ENCODE measurements around the gene GDE1.
A peak's percentile ranks its signal among the peaks of the same experiment; 100 is the strongest.

Gene GDE1

GRCh38 chr16:19555938-19556771, 34.3 kb upstream of the GDE1 start:
- peak; percentile 48 for DNase-seq
- TF ChIP-seq EZH2 (IDR thresholded peaks at IDR 0.05; ENCODE audit: borderline replicate concordance, low read depth, low read length, severe bottlenecking), result no peak
- TF ChIP-seq, protein P1, sequence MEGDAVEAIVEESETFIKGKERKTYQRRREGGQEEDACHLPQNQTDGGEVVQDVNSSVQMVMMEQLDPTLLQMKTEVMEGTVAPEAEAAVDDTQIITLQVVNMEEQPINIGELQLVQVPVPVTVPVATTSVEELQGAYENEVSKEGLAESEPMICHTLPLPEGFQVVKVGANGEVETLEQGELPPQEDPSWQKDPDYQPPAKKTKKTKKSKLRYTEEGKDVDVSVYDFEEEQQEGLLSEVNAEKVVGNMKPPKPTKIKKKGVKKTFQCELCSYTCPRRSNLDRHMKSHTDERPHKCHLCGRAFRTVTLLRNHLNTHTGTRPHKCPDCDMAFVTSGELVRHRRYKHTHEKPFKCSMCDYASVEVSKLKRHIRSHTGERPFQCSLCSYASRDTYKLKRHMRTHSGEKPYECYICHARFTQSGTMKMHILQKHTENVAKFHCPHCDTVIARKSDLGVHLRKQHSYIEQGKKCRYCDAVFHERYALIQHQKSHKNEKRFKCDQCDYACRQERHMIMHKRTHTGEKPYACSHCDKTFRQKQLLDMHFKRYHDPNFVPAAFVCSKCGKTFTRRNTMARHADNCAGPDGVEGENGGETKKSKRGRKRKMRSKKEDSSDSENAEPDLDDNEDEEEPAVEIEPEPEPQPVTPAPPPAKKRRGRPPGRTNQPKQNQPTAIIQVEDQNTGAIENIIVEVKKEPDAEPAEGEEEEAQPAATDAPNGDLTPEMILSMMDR (IDR thresholded peaks at IDR 0.05; ENCODE audit: borderline replicate concordance, extremely low read depth, low read length, poor library complexity, severe bottlenecking), result peak; percentile 33
- H2AFZ ChIP-seq (ENCODE audit: low read depth, low read length), result peak overlapping the region; percentile 91
- peak overlapping the region; percentile 72 for H3K9ac ChIP-seq (ENCODE audit: low read depth, low read length)
- H3K9me3 ChIP-seq (ENCODE audit: insufficient read depth, low read length, severe bottlenecking), result no peaks in the 10 kb centered on the region
- peak overlapping the region; percentile 86 for H3K27ac ChIP-seq (ENCODE audit: low read length)
- H3K79me2 ChIP-seq (ENCODE audit: insufficient read depth, low read length), result peaks cover 23% of the 10 kb centered on the region; the same call in 1 of the 2 replicates
- H3K4me1 ChIP-seq (ENCODE audit: insufficient read depth, low read length), result peaks cover 31% of the 10 kb centered on the region
- no peaks in the 10 kb centered on the region for H4K20me1 ChIP-seq (ENCODE audit: insufficient read depth, low read length)
- no peak for ATAC-seq (ENCODE audit: insufficient read depth, low read depth)
- peaks cover 10% of the 10 kb centered on the region; the same call in 1 of the 2 replicates for H3K36me3 ChIP-seq (ENCODE audit: insufficient read depth, low read length)
- no peaks in the 10 kb centered on the region for H3K27me3 ChIP-seq (ENCODE audit: insufficient read depth, low read length, poor library complexity)
- H3K4me2 ChIP-seq (ENCODE audit: insufficient read depth, low read length), result peak overlapping the region; percentile 69
- H3K4me3 ChIP-seq (ENCODE audit: low read depth in 1 of 2, low read length in 2 of 2), result peak overlapping the region; percentile 81 to 82; a peak in 3 of 4 replicates

DNA sequence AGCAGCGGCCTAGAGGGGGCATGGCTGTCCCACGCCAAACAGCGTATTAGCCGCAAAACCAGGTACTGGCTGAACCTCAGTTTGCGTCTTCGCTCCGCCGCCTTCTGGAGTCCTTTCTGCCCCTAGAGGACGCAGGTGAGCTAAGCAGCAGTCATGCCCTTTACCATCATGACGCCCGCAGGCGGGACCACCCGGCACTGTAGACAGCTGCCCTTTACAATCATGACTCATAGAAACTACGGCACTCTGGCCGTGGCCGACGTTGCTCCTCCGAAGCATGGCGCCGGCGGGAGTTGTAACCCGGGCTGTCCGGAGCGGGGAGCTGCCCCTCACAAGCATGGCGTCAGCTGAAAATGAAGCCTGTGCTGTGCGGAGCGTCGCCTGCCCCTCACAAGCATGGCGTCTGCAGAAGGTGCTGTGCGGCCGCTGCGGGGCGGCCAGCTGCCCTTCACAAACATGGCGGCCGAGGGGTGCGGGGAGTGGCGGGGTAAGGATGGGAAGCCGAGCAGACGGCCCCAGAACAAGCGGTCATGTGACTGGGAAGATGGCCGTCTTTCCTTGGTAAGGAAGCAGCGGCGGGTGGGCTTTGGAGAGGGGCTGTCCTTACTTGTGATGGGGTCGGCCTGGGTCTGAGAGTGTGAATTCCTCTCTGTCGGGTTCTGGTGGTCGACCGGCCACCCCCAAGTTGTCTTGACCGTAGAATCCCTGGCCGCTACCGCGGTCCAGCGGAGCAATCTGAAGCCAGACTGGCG, 33.5 kb upstream of the GDE1 start, which contains the start of gene VPS35L:
TSS of gene VPS35L (plus strand) at position 518 of the 752 bp plus-strand sequence. CDS start at position 545, 27 bp downstream.
- TF ChIP-seq EZH2 (IDR thresholded peaks at IDR 0.05; ENCODE audit: borderline replicate concordance, low read depth, low read length, severe bottlenecking), result no peak
- TF ChIP-seq, protein P1 (IDR thresholded peaks at IDR 0.05; ENCODE audit: borderline replicate concordance, extremely low read depth, low read length, poor library complexity, severe bottlenecking), result peak; percentile 85
- peak within 1 kb of the TSS; percentile 91 for H2AFZ ChIP-seq (ENCODE audit: low read depth, low read length)
- peak within 1 kb of the TSS; percentile 69 for H3K4me2 ChIP-seq (ENCODE audit: insufficient read depth, low read length)
- peak within 1 kb of the TSS; percentile 86 for H3K27ac ChIP-seq (ENCODE audit: low read length)
- peaks cover 18% of the 10 kb centered on the region; the same call in 1 of the 2 replicates for H3K36me3 ChIP-seq (ENCODE audit: insufficient read depth, low read length)
- H3K9me3 ChIP-seq (ENCODE audit: insufficient read depth, low read length, severe bottlenecking), result no peaks in the 10 kb centered on the region
- peak; percentile 97 for DNase-seq
- H3K4me3 ChIP-seq (ENCODE audit: low read depth in 1 of 2, low read length in 2 of 2), result peak within 1 kb of the TSS; percentile 81 to 82
- H3K79me2 ChIP-seq (ENCODE audit: insufficient read depth, low read length), result peaks cover 21% of the 10 kb centered on the region; the same call in 1 of the 2 replicates
- H3K4me1 ChIP-seq (ENCODE audit: insufficient read depth, low read length), result peaks cover 31% of the 10 kb centered on the region
- H4K20me1 ChIP-seq (ENCODE audit: insufficient read depth, low read length), result no peaks in the 10 kb centered on the region
- peak; percentile 96 for ATAC-seq (ENCODE audit: insufficient read depth, low read depth)
- no peaks in the 10 kb centered on the region for H3K27me3 ChIP-seq (ENCODE audit: insufficient read depth, low read length, poor library complexity)
- peak within 1 kb of the TSS; percentile 72 for H3K9ac ChIP-seq (ENCODE audit: low read depth, low read length)

- ATAC-seq (ENCODE audit: insufficient read depth, low read depth) (no peak), DNase-seq (no peak)
- no peaks in the 10 kb centered on the region for H3K27me3 ChIP-seq (ENCODE audit: insufficient read depth, low read length, poor library complexity)
- 0 out of 2 replicates have a peak, but pooled peaks cover under 1% of the 10 kb centered on the region for H3K79me2 ChIP-seq (ENCODE audit: insufficient read depth, low read length)
- H3K4me1 ChIP-seq (ENCODE audit: insufficient read depth, low read length), result peaks cover 13% of the 10 kb centered on the region
- H2AFZ ChIP-seq (ENCODE audit: low read depth, low read length), result no peak overlapping the region
- H3K9ac ChIP-seq (ENCODE audit: low read depth, low read length), result no peak overlapping the region
- H4K20me1 ChIP-seq (ENCODE audit: insufficient read depth, low read length), result no peaks in the 10 kb centered on the region
- H3K4me2 ChIP-seq (ENCODE audit: insufficient read depth, low read length), result no peak overlapping the region
- H3K9me3 ChIP-seq (ENCODE audit: insufficient read depth, low read length, severe bottlenecking), result no peaks in the 10 kb centered on the region
- TF ChIP-seq, protein P1 (IDR thresholded peaks at IDR 0.05; ENCODE audit: borderline replicate concordance, extremely low read depth, low read length, poor library complexity, severe bottlenecking), result no peak
- TF ChIP-seq EZH2 (IDR thresholded peaks at IDR 0.05; ENCODE audit: borderline replicate concordance, low read depth, low read length, severe bottlenecking), result no peak
- H3K27ac ChIP-seq (ENCODE audit: low read length), result no peak overlapping the region
- H3K4me3 ChIP-seq (ENCODE audit: low read depth in 1 of 2, low read length in 2 of 2), result no peak overlapping the region
- H3K36me3 ChIP-seq (ENCODE audit: insufficient read depth, low read length), result peaks cover 68% of the 10 kb centered on the region
These were observed 27.8 kb upstream of the GDE1 start for GRCh38 chr16:19549673-19550072.

All from DND-41 (cell line).